Suprapubic skin (tissue), 4 donors: ENCODE results near the gene ZNRF4.

ENCODE experiments used
- EP300 ChIP-seq: sonication (generic); formaldehyde crosslinking; IDR thresholded peaks from one replicate; pipeline ENCODE4 v1.6.1; 2017; ENCODE audit warnings: antibody characterized with exemption
- POLR2A ChIP-seq, 2 donors: fragments of 450-650 bp; IDR thresholded peaks; one replicate each; pipeline ENCODE4 v1.6.1; 2017; ENCODE audit warnings: antibody characterized with exemption in 2 of 2, mild to moderate bottlenecking in 2 of 2, moderate library complexity in 2 of 2
- POLR2AphosphoS5 ChIP-seq, 3 donors: sonication (generic); formaldehyde crosslinking; IDR thresholded peaks; one replicate each; pipeline ENCODE4 v1.6.1; 2017; ENCODE audit warnings: antibody characterized with exemption in 3 of 3
- TF ChIP-seq, protein P1 (sequence below), 2 donors: fragments of 200-600 bp in 1 of 2; fragments of 450-650 bp in 1 of 2; sonication (generic) in 1 of 2; IDR thresholded peaks; one replicate each; pipeline ENCODE4 v1.5.1; 2016 to 2019; ENCODE audit warnings: antibody characterized with exemption in 2 of 2, mild to moderate bottlenecking in 1 of 2, moderate library complexity in 1 of 2

GRCh38 chr19:5481957-5482356 lies 26.7 kb downstream of the ZNRF4 start:
- TF ChIP-seq EP300: no peak
- TF ChIP-seq, protein P1, sequence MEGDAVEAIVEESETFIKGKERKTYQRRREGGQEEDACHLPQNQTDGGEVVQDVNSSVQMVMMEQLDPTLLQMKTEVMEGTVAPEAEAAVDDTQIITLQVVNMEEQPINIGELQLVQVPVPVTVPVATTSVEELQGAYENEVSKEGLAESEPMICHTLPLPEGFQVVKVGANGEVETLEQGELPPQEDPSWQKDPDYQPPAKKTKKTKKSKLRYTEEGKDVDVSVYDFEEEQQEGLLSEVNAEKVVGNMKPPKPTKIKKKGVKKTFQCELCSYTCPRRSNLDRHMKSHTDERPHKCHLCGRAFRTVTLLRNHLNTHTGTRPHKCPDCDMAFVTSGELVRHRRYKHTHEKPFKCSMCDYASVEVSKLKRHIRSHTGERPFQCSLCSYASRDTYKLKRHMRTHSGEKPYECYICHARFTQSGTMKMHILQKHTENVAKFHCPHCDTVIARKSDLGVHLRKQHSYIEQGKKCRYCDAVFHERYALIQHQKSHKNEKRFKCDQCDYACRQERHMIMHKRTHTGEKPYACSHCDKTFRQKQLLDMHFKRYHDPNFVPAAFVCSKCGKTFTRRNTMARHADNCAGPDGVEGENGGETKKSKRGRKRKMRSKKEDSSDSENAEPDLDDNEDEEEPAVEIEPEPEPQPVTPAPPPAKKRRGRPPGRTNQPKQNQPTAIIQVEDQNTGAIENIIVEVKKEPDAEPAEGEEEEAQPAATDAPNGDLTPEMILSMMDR (IDR thresholded peaks at IDR 0.05): no peak
- TF ChIP-seq POLR2AphosphoS5 (IDR thresholded peaks at IDR 0.05): no peak
- TF ChIP-seq POLR2A (IDR thresholded peaks at IDR 0.05): no peak
